GM10248 (cell line): ENCODE results near the gene SRBD1.

Experiments used
- CTCF ChIA-PET: fragments of 300-600 bp; sonication (Branson Sonifier 250); formaldehyde crosslinking; extraction: SDS; loops from one replicate; lab custom pipeline; 2021; ENCODE audit warnings: antibody characterized with exemption; lab: Yijun Ruan, JAX
- POLR2A ChIA-PET: fragments of 350-650 bp; sonication (Branson Sonifier 250); formaldehyde crosslinking; extraction: SDS; loops from one replicate; lab custom pipeline; 2020; ENCODE audit warnings: antibody characterized with exemption; lab: Yijun Ruan, JAX
- DNase-seq: peaks from one replicate; pipeline ENCODE4 v3.0.0; 2012; ENCODE audit errors: extremely low spot score
- CTCF ChIP-seq: IDR thresholded peaks from 2 replicates; pipeline ENCODE4 v1.5.1; 2012; ENCODE audit warnings: mild to moderate bottlenecking, low read depth; ENCODE audit errors: extremely low read depth, missing control alignments, control extremely low read depth

The SRBD1 gene

GRCh38 chr2:45368792-45369191 is 242.3 kb downstream of the SRBD1 start:
- POLR2A ChIA-PET = no interaction called here
- no peak for DNase-seq
- CTCF ChIA-PET = no interaction called here
- TF ChIP-seq CTCF = no peak

GRCh38 chr2:45361666-45362065 is 249.4 kb downstream of the SRBD1 start:
- POLR2A ChIA-PET = no interaction called here

DNA sequence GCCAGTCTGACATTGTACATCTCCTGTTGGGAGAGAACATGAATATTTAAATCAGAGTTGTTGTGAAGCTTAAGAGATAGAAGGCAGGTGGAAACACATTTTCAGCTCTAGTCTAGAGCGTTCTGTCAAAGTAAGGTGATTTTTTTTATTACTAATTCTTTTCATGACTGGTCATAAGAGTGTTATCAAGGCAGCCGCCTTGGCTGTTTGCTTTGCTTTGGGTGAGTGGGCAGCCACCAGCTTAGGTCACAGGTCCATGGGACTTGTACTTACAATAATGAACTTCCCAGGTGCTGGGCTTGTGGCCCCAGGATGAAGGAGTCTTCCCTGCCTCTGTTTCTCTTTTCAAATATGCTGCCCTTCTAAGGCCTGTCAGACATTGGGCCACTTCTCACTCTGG is 256.3 kb downstream of the SRBD1 start:
- TF ChIP-seq CTCF = no peak
- ChIA-PET POLR2A (no interaction called here), CTCF (no interaction called here)
- DNase-seq = no peak

More at GRCh38 chr2:45361666-45362065, 249.4 kb downstream of the SRBD1 start:
- no peak for DNase-seq
- CTCF ChIA-PET = no interaction called here
- TF ChIP-seq CTCF = no peak

DNA sequence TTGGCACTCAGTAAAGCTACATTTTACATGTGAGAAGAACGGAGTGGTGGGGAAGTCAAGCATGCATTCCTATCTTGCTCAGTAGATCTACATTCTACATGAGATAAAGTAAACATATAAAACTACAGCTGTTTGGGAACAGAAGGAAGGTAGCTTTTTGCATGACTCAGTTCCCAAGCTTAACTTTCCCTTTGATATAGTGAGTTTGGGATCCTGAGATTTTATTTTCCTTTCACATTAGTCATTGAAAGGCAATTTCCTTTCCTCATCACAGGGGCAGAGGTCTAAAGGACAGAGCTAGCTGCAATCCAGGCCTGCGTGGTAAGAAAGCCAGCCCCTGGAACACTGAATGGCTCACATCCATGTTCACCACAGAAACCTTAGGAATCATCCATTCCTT is 257.2 kb downstream of the SRBD1 start:
- ChIA-PET POLR2A (no interaction called here), CTCF (no interaction called here)
- DNase-seq = peak; percentile 1

DNA sequence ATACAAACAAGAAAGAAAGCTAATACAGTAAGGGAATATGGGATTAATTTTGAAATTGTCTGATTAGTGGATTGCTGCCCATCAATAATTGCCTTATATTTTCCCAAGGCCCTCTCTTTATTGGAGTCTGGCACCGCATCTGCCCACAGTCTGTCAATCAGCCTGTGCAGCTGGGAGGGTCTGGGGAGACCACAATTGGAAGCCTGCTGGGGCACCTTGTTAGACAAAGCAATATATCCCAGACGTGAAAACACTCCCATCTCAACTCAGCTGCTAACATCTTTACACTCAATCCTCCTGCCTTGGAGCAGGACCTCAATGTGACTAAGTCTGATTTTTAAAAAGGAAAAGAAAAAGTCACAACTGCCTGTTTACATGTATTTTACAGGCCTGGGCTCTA is 258.6 kb downstream of the SRBD1 start:
- ChIA-PET POLR2A (no interaction called here), CTCF (no interaction called here)
- no peak for DNase-seq
- no peak for TF ChIP-seq CTCF

More for the DNA sequence above, 257.2 kb downstream of the SRBD1 start:
- TF ChIP-seq CTCF = no peak

DNA sequence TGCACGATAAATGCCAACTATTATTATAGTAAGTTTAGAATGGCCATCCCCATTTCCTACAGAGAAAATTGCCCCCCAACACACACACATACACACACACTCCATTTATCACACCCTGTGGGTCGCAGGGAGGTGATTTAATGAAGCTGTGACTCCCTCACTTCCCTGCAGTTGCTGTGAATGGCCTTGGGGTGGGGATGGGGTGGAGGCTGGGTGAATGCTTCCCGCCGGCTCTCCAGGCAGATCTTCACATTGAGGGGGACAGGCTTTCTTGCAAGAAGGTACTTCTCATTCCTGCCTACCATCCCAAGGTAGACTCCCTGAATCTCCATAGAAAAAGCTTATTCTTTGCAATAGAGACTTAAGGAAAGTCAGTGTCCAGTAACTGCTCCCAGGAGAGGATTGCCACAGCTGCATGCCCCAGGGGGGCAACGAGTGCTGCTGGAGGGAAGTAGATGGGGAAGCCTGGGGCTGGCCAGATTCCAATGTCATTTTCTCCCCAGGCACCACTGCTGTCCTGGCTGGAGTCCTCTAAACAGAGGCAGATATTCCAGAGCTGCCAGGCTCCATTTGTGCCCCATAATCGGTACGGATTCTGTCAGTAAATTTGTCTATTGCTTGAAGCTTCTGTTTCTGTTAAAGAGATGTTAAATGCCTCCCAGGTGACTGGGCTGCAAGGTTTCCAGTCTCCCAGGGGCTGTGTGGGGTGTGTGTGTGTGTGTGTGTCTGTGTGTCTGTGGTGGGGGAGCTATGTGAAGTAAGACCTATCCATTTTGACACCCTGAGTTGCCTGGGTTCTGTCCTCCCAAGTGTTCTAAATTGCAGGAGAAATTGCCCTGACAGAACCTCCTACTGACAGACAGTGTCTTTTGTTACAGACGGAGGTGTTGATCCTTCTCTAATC is 265.5 kb downstream of the SRBD1 start:
- CTCF ChIA-PET = interaction anchor here (1.8 to 1.9 kb wide), 2 partner anchors 10 to 13 kb away, joined by 4 read pairs; no protein-coding TSS in a partner anchor
- no peak for TF ChIP-seq CTCF
- POLR2A ChIA-PET = no interaction called here
- DNase-seq = no peak
